Measurements from ENCODE around the gene KCND2.

DNA sequence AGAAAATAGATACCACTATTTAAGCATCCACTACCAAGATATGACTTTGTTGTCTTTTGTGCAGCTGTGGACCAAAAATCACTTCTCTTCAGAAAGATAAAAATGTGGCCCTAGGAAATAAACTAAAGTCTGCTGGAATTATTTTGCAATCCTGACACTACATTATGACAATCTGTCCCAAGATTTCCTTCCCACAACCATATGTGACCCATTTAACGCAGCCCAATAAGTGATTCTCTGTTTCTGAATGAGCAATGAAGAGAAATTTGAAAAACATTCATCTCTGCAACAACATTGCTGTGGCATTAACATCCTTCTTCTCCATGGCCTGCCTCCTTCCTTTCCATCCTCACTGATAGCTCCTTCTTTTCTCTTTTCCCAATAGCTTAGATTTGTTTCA is 373.0 kb downstream of the KCND2 start:
- no peak for TF ChIP-seq RAD21 (IDR thresholded peaks at IDR 0.05 in 1 of 2, conservative IDR thresholded peaks at IDR 0.05 in 1 of 2; ENCODE audit: low read depth in 2 of 2, low read length in 2 of 2)
- TF ChIP-seq, protein P1, sequence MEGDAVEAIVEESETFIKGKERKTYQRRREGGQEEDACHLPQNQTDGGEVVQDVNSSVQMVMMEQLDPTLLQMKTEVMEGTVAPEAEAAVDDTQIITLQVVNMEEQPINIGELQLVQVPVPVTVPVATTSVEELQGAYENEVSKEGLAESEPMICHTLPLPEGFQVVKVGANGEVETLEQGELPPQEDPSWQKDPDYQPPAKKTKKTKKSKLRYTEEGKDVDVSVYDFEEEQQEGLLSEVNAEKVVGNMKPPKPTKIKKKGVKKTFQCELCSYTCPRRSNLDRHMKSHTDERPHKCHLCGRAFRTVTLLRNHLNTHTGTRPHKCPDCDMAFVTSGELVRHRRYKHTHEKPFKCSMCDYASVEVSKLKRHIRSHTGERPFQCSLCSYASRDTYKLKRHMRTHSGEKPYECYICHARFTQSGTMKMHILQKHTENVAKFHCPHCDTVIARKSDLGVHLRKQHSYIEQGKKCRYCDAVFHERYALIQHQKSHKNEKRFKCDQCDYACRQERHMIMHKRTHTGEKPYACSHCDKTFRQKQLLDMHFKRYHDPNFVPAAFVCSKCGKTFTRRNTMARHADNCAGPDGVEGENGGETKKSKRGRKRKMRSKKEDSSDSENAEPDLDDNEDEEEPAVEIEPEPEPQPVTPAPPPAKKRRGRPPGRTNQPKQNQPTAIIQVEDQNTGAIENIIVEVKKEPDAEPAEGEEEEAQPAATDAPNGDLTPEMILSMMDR (IDR thresholded peaks at IDR 0.05; ENCODE audit: control extremely low read depth in 1 of 3, insufficient read depth in 1 of 3, low read depth in 1 of 3, low read length in 3 of 3) = no peak
- TF ChIP-seq POLR2A (IDR thresholded peaks at IDR 0.05; ENCODE audit: control extremely low read depth in 1 of 2, low read depth in 2 of 2, low read length in 2 of 2) = no peak
- no peak for TF ChIP-seq BRCA1 (IDR thresholded peaks at IDR 0.05; ENCODE audit: low read depth, low read length)
- no peak for TF ChIP-seq SP2 (IDR thresholded peaks at IDR 0.05; ENCODE audit: low read length)
- TF ChIP-seq RNF2 (IDR thresholded peaks at IDR 0.05; ENCODE audit: borderline replicate concordance, low read depth, low read length, missing control alignments, poor library complexity, severe bottlenecking) = no peak
- no peak for TF ChIP-seq NANOG (IDR thresholded peaks at IDR 0.05; ENCODE audit: insufficient read depth, low read depth, low read length, poor library complexity, severe bottlenecking)
- no peak for TF ChIP-seq TCF12 (IDR thresholded peaks at IDR 0.05; ENCODE audit: low read depth, low read length)
- no peak for TF ChIP-seq KDM1A (IDR thresholded peaks at IDR 0.05; ENCODE audit: borderline replicate concordance, low read length)
